Upper lobe of right lung (tissue), 1 donor: ENCODE data around the gene DHRS3. TPM values are rescaled to one million over a fixed set of nuclear protein-coding genes. Genes with fewer than 3 reads are reported as not detected.

Experiments used
- ATAC-seq: fragments of 200-7000 bp; cut with Tn5 transposase; one replicate; pipeline ENCODE4 v1.9.1; 2020; ENCODE audit warnings: mild to moderate bottlenecking, moderate library complexity
- DNase-seq: peaks from one replicate; pipeline ENCODE4 v3.0.0-alpha.2; 2020
- H3K27ac ChIP-seq: fragments of 200-600 bp; one replicate; pipeline ENCODE4 v1.8.0; 2022
- H3K27me3 ChIP-seq: fragments of 200-600 bp; one replicate; pipeline ENCODE4 v1.8.0; 2022; ENCODE audit warnings: mild to moderate bottlenecking
- H3K36me3 ChIP-seq: fragments of 200-600 bp; one replicate; pipeline ENCODE4 v1.8.0; 2022
- H3K4me1 ChIP-seq: fragments of 200-600 bp; one replicate; pipeline ENCODE4 v1.8.0; 2022
- H3K4me3 ChIP-seq: fragments of 200-600 bp; one replicate; pipeline ENCODE4 v1.8.0; 2022; ENCODE audit warnings: mild to moderate bottlenecking
- H3K9me3 ChIP-seq: fragments of 200-600 bp; one replicate; pipeline ENCODE4 v1.8.0; 2022
- CTCF ChIP-seq: fragments of 200-600 bp; IDR thresholded peaks from one replicate; pipeline ENCODE4 v1.8.0; 2022; ENCODE audit warnings: antibody characterized with exemption
- intact Hi-C: fragments of 100-400 bp; cut with DNase I; formaldehyde crosslinking; loops from one replicate; pipeline ENCODE4 v1.11.0; 2022
- total RNA-seq: library from RNA; stranded (reverse); fragmentation: NEBNext Ultra II Directional; extraction: Animal tissue kit (Norgen Biotek cat#: 25700); gene quantifications from one replicate; pipeline ENCODE4 v1.2.1, GENCODE V29; 2021
- donor health status: DM: no; HTN: yes; CAD: no; lungs with severe emphysema.

Gene DHRS3
- total RNA-seq, 1 donor from 2014 or later = 106 TPM

DNA sequence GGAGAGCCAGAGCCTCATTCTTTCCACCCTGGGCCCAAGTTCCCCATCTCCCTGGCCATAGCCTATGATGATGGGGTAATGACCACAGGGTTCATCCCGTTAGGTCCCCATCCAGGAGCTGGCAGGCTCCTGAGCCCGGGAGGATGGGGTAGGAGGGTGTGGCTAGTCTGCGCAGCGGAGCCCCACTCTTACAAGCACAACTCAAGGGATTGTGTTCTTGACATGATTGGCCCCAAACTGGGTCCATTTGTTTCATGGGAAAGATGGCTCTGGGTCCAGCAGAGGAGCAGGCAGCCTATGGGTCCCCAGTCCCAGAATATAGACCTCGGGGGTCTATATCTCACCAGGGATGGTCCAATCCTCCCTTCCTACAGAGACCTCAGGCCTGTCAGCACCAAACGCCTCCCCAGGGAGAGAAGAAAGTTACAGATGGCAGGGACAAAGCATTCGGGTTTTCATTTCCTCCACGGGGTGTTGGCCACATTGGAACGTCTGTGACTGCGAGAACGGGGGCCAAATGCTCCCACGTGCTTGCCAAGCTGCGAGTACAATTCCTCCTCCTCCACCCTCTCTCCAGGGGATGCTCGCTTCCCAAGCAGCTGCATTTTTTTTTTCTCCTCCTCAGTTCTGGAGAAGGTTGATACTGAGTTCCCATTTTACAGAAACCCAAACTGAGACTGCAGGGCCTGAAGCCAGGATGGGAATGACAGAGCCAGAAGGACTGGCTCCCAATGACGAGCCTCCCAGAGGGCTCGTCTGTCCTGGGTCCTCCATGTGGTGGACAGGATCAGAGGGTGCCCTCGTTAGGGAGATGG, 71.0 kb downstream of the DHRS3 start:
- Histone ChIP-seq H3K9me3 (no peaks in the 10 kb centered on the region), H3K27ac (peak overlapping the region; percentile 11), H3K4me3 (no peak overlapping the region), H3K27me3 (no peaks in the 10 kb centered on the region), H3K36me3 (no peaks in the 10 kb centered on the region), H3K4me1 (peaks cover 18% of the 10 kb centered on the region)
- TF ChIP-seq CTCF = no peak
- intact Hi-C loops = no loop called here
- DNase-seq = peak; percentile 33
- no peak for ATAC-seq

DNA sequence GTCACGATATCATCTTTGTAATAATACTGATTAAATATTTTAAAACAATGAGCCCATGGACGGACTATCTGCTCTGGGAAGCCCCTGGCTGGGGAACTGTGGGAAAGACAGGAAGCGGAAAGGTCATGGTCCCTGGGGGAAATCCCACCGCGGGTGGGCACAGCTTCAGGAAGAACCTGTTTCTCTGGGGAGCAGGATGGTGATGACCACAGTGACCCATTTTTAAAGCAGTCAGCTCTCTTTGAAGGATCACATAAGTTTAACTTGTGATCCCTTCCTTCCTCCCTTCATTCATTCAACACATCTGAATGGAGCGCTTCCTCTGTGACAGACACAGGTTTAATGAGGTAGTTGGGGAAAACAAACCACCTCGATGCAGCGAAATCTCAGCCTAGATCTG, 73.0 kb downstream of the DHRS3 start:
- Histone ChIP-seq H3K27me3 (no peaks in the 10 kb centered on the region), H3K4me1 (peaks cover 24% of the 10 kb centered on the region), H3K27ac (no peak overlapping the region), H3K36me3 (no peaks in the 10 kb centered on the region), H3K4me3 (no peak overlapping the region), H3K9me3 (no peaks in the 10 kb centered on the region)
- DNase-seq = peak; percentile 22
- intact Hi-C loops = no loop called here
- TF ChIP-seq CTCF = no peak
- no peak for ATAC-seq

- no peak overlapping the region for H3K27ac ChIP-seq
- no peaks in the 10 kb centered on the region for H3K36me3 ChIP-seq
- DNase-seq (no peak), ATAC-seq (no peak)
- intact Hi-C loops = no loop called here
- TF ChIP-seq CTCF = no peak
- no peak overlapping the region for H3K4me3 ChIP-seq
- H3K4me1 ChIP-seq = peaks cover 24% of the 10 kb centered on the region
- no peaks in the 10 kb centered on the region for H3K9me3 ChIP-seq
- H3K27me3 ChIP-seq = no peaks in the 10 kb centered on the region
Observed at GRCh38 chr1:12544357-12544756, 73.7 kb downstream of the DHRS3 start.

- ATAC-seq (no peak), DNase-seq (no peak)
- intact Hi-C loops = no loop called here
- Histone ChIP-seq H3K4me3 (no peak overlapping the region), H3K4me1 (peaks cover 18% of the 10 kb centered on the region), H3K27me3 (no peaks in the 10 kb centered on the region), H3K36me3 (no peaks in the 10 kb centered on the region), H3K27ac (no peak overlapping the region), H3K9me3 (no peaks in the 10 kb centered on the region)
- TF ChIP-seq CTCF = no peak
Observed at GRCh38 chr1:12543740-12544154, 74.3 kb downstream of the DHRS3 start.

- intact Hi-C loops = no loop called here
- H3K9me3 ChIP-seq = no peaks in the 10 kb centered on the region
- no peaks in the 10 kb centered on the region for H3K27me3 ChIP-seq
- ATAC-seq (no peak), DNase-seq (peak; percentile 6)
- no peaks in the 10 kb centered on the region for H3K36me3 ChIP-seq
- no peak for TF ChIP-seq CTCF
- peaks cover 14% of the 10 kb centered on the region for H3K4me1 ChIP-seq
- H3K27ac ChIP-seq = no peak overlapping the region
- no peak overlapping the region for H3K4me3 ChIP-seq
Observed at GRCh38 chr1:12542616-12543592, 75.1 kb downstream of the DHRS3 start.
